ENCODE data around the gene TECRL. TPM values are rescaled to one million over a fixed set of nuclear protein-coding genes. Genes with fewer than 3 reads are reported as not detected.

The TECRL gene
- total and polyA plus RNA-seq, 2 of the 4 experiments (the other 2 are of a cell fraction), result not detected

- in situ Hi-C loops (cut with MboI; ENCODE audit: low sequenced_read_pairs), result no loop called here
- H2AFZ ChIP-seq (replicated peaks; ENCODE audit: low read length, poor library complexity), result no peak overlapping the region
- no peak overlapping the region for H3K4ac ChIP-seq (ENCODE audit: low read depth, low read length)
- no peak overlapping the region for H3K23ac ChIP-seq (ENCODE audit: low read depth, low read length)
- no peaks in the 10 kb centered on the region for H3K36me3 ChIP-seq (ENCODE audit: control insufficient read depth, insufficient read depth, low read length)
- H3K18ac ChIP-seq (ENCODE audit: low read depth, low read length), result no peak overlapping the region
- BruUV-seq (replicated peaks), result no TSS peak
- no peak overlapping the region for H2AK9ac ChIP-seq (replicated peaks; ENCODE audit: low read depth, low read length, poor library complexity)
- no CpG with 5 or more reads among the region's 1 CpG for WGBS, 2 experiments (ENCODE audit: extremely low coverage in 2 of 2, insufficient read length in 1 of 2)
- no peak overlapping the region for H4K5ac ChIP-seq (ENCODE audit: low read depth, low read length)
- no peak overlapping the region for H3K4me2 ChIP-seq (ENCODE audit: low read depth, low read length)
- no peaks in the 10 kb centered on the region for H3K9me1 ChIP-seq (ENCODE audit: insufficient read depth, low read length)
- ChIA-PET CTCF (no interaction called here), POLR2A (ENCODE audit: unreplicated experiment) (no interaction called here)
- H2BK20ac ChIP-seq (ENCODE audit: low read depth, low read length), result no peak overlapping the region
- H4K20me1 ChIP-seq (ENCODE audit: insufficient read depth, low read length), result no peaks in the 10 kb centered on the region
- ATAC-seq (ENCODE audit: low read depth) (no peak), DNase-seq (no peak)
- H3K9ac ChIP-seq (ENCODE audit: low read depth, low read length), result no peak overlapping the region
- H4K8ac ChIP-seq (ENCODE audit: low read depth in 2 of 2, low read length in 2 of 2), result no peak overlapping the region
- H3K27me3 ChIP-seq (ENCODE audit: control insufficient read depth, insufficient read depth, low read length), result no peaks in the 10 kb centered on the region
- no peak overlapping the region for H3K14ac ChIP-seq (replicated peaks; ENCODE audit: low read depth, low read length)
- no peak overlapping the region for H2BK5ac ChIP-seq (ENCODE audit: low read depth, low read length, poor library complexity, severe bottlenecking)
- no peak overlapping the region for H2AK5ac ChIP-seq (ENCODE audit: low read depth, low read length)
- no peaks in the 10 kb centered on the region for H3K4me1 ChIP-seq (ENCODE audit: control insufficient read depth, insufficient read depth, low read length)
- H4K91ac ChIP-seq (ENCODE audit: insufficient read depth, low read depth, low read length), result no peak overlapping the region
- no peaks in the 10 kb centered on the region for H3K79me1 ChIP-seq (ENCODE audit: low read depth in 1 of 2, low read length in 2 of 2)
- H2BK15ac ChIP-seq (ENCODE audit: low read depth, low read length), result no peak overlapping the region
- TF ChIP-seq POLR2A (IDR thresholded peaks at IDR 0.05; ENCODE audit: low read depth, low read length) (no peak), RCOR1 (IDR thresholded peaks at IDR 0.05; ENCODE audit: insufficient replicate concordance, low read length) (no peak), SMC3 (IDR thresholded peaks at IDR 0.05; ENCODE audit: low read depth, low read length) (no peak), MXI1 (IDR thresholded peaks at IDR 0.05; ENCODE audit: borderline replicate concordance, low read depth, low read length) (no peak), NFE2L2 (IDR thresholded peaks at IDR 0.05; ENCODE audit: low read depth, low read length) (no peak), RAD21 (IDR thresholded peaks at IDR 0.05; ENCODE audit: low read length) (no peak), CHD1 (IDR thresholded peaks at IDR 0.05; ENCODE audit: low read depth, low read length) (no peak), BHLHE40 (IDR thresholded peaks at IDR 0.05; ENCODE audit: low read depth, low read length) (no peak), RFX5 (IDR thresholded peaks at IDR 0.05; ENCODE audit: low read depth, low read length) (no peak), CTCF (conservative IDR thresholded peaks at IDR 0.05; ENCODE audit: low read depth, low read length) (no peak), MAZ (IDR thresholded peaks at IDR 0.05; ENCODE audit: borderline replicate concordance, low read depth, low read length) (no peak), MAFK (IDR thresholded peaks at IDR 0.05; ENCODE audit: low read depth, low read length) (no peak), CEBPB (IDR thresholded peaks at IDR 0.05; ENCODE audit: low read depth, low read length) (no peak), FOS (IDR thresholded peaks at IDR 0.05; ENCODE audit: low read depth, low read length) (no peak), ELK1 (IDR thresholded peaks at IDR 0.05; ENCODE audit: borderline replicate concordance, low read depth, low read length) (no peak)
- TF ChIP-seq, protein P1, sequence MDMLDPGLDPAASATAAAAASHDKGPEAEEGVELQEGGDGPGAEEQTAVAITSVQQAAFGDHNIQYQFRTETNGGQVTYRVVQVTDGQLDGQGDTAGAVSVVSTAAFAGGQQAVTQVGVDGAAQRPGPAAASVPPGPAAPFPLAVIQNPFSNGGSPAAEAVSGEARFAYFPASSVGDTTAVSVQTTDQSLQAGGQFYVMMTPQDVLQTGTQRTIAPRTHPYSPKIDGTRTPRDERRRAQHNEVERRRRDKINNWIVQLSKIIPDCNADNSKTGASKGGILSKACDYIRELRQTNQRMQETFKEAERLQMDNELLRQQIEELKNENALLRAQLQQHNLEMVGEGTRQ (IDR thresholded peaks at IDR 0.05; ENCODE audit: low read depth, low read length), result no peak
- dilution Hi-C loops (cut with HindIII; ENCODE audit: low sequenced_read_pairs, unreplicated experiment), result no loop called here
- H2BK120ac ChIP-seq (ENCODE audit: low read depth, low read length), result no peak overlapping the region
- peaks cover 9% of the 10 kb centered on the region; the same call in 1 of the 2 replicates for H3K9me3 ChIP-seq (ENCODE audit: control insufficient read depth, insufficient read depth, low read length)
- H3K56ac ChIP-seq (ENCODE audit: extremely low read depth, insufficient read depth, low read length), result no peak overlapping the region
- intact Hi-C loops (cut with micrococcal nuclease), result no loop called here
- no peak overlapping the region for H3K4me3 ChIP-seq (ENCODE audit: insufficient read depth, low read depth, low read length)
- H3K27ac ChIP-seq (ENCODE audit: insufficient read depth, low read length), result no peak overlapping the region
Measured at GRCh38 chr4:64388252-64388651, 21.0 kb downstream of the TECRL start.
